ENCODE results near the gene VTCN1. TPM values are rescaled to one million over a fixed set of nuclear protein-coding genes. Genes with fewer than 3 reads are reported as not detected.

The VTCN1 gene
- total RNA-seq, 1 donor from 2014 or later, result 43.7 TPM

DNA sequence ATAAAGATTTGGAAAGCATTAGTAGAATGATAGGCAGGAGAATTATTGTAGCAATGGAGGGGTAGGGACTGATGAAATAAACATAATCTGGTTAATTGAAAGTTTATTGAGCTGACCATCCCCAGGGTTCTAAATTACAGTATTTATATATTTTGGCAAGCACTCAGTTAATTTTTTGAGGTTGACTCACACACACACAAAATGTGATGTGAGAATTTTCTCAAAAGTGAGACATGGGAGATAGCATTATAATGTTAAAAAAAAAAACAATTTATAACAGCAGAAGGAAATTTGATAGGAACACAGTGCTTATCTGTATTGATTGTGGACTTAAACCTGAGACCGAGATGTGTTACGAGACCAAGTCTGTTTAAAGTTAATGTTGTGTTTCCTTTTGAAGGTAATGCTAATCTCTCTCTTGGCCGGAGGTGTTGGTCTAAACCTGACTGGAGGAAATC lies 113.7 kb downstream of the VTCN1 start:
- no peak for DNase-seq (ENCODE audit: low spot score)

- DNase-seq (ENCODE audit: low spot score), result no peak
These were observed 115.7 kb downstream of the VTCN1 start for GRCh38 chr1:117094841-117095604.

- DNase-seq (ENCODE audit: low spot score), result no peak
These were observed 116.7 kb downstream of the VTCN1 start for GRCh38 chr1:117093870-117094621.

Other genes with a start within 250 kb of the VTCN1 start
- 1.1 TPM for gene CD101, start 209.2 kb downstream of the VTCN1 start, total RNA-seq
- 25.1 TPM for gene TTF2, start 150.6 kb downstream of the VTCN1 start, total RNA-seq
- 8.0 TPM for gene TRIM45, start 89.2 kb downstream of the VTCN1 start, total RNA-seq
- 76.2 TPM for gene MAN1A2, start 156.5 kb upstream of the VTCN1 start, total RNA-seq